Brain pericyte (primary cell): ENCODE measurements around the gene FADS1.

Experiments
- DNase-seq: peaks from one replicate; pipeline ENCODE4 v3.0.0-alpha.2; 2012; ENCODE audit warnings: low read depth, low spot score

Gene FADS1

DNA sequence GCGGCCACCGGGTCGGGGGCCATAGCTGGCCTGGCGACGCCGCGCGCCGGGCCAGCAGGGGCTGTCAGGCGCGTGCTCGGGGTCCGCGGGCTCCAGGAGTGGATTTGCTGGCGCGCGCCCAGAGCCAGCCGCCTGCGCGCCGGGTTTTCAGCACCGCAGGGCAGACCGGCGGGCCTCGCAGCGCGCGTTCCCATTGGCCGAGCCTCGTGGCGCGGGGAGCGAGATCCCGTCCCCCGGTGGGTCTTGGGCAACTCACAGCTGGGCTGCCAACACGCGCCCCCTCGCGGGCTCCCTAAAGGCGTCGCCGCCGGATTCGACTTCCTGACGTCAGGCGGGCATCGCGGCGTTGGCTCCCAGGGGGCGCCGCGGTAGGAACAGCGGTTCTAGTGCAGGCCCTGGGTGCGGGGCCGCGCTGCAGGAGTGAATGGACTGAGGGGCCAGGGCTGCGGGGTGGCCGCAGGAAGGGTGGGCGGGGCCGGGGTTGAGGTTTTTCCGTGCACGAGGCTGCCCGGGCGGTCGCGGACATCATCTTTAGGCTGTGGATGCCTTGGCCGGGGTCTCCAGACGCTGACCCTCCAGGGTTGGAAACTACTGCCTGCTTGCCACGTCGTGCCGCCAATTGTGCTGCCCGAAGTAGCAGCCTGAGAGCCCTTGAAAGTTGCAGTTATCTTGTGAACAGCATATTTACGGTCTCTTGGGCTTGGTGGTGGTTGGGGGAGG lies at the start of gene FADS1:
Gene FADS1, minus strand, starts transcription at position 268 of the 720 bp plus-strand sequence. Its CDS starts 74 bp downstream, at position 194.
- peak; percentile 79 for DNase-seq

DNA sequence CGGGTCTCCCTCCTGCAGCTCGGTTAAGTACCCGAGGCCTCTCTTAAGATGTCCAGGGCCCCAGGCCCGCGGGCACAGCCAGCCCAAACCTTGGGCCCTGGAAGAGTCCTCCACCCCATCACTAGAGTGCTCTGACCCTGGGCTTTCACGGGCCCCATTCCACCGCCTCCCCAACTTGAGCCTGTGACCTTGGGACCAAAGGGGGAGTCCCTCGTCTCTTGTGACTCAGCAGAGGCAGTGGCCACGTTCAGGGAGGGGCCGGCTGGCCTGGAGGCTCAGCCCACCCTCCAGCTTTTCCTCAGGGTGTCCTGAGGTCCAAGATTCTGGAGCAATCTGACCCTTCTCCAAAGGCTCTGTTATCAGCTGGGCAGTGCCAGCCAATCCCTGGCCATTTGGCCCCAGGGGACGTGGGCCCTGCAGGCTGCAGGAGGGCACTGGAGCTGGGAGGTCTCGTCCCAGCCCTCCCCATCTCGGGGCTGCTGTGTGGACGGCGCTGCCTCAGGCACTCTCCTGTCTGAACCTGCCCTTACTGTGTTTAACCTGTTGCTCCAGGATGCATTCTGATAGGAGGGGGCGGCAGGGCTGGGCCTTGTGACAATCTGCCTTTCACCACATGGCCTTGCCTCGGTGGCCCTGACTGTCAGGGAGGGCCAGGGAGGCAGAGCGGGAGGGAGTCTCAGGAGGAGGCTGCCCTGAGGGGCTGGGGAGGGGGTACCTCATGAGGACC lies 49.6 kb upstream of the FADS1 start:
- no peak for DNase-seq

GRCh38 chr11:61864814-61865775 lies 48.3 kb upstream of the FADS1 start:
- DNase-seq = no peak

GRCh38 chr11:61863548-61864081 lies 46.8 kb upstream of the FADS1 start:
- DNase-seq = no peak

DNA sequence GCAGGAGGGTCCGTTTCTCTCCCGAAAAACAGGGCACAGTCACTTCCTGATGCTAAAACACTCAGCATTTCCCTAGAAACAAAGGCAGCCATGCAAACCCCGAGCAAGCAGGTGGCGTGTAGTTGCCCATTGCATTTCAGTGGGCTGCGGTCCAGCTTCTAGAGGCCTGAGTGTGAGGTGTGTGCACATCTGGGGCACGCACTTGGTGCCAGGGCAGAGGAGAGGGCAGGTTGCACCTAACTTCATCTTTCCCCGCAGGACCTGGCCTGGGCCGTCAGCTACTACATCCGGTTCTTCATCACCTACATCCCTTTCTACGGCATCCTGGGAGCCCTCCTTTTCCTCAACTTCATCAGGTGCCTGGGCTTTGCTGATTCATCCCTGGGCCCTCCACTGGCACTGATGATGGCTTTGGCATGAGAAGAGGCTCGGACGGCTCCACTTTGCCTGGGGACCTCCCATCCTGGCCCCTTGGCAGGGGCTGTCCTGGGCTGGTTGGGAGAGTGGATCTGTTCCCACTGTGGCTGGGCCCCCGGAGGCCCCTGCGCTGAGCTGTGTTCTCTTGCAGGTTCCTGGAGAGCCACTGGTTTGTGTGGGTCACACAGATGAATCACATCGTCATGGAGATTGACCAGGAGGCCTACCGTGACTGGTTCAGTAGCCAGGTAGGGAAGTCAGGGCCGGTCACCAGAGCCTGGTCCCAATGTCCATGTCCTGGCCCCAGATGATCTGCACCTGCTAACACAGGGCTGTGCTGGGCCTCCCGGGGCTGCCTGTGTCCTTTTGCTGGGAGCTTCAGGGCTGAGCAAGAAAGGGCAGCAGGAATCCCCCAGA lies 46.1 kb upstream of the FADS1 start:
- DNase-seq = no peak

GRCh38 chr11:61861634-61862033 lies 44.8 kb upstream of the FADS1 start:
- DNase-seq = no peak

- DNase-seq = no peak
Measured at GRCh38 chr11:61860054-61860903, 43.5 kb upstream of the FADS1 start.

DNA sequence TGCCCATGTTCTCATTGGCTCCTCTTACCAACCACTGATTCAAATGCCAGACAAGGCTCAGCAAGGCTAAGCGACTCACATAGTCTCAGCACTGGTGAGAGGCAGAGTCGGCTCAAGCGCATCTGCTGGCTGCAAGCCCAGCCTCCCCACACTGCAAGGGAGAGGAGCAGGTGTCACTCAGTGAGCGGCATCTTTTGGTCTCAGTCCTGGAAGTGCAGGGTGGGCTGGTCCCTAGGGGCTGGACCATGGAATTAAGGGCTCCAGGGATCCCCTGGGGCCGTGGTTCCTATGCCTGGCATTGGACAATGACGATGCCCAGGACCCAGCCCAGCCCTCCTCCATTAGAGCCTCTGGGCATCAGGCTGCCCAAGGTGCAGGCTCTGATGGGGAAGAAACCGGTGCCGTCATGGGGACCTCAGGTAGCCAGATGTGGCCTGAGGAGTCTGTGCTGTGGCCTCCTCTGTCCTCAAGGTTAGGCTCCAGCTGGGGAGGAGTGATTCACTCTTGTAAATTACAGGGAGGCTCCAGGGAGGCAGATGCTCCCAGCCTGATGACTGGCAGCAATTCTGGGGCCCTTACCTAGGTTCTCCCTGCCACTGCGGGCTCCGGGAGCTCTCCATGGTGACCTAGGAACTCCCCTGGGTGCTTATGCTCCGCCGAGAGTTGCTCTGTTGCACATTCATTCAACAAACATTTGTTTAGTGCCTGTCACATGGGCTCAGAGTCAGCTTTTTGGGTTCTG lies 39.3 kb upstream of the FADS1 start:
- no peak for DNase-seq

DNA sequence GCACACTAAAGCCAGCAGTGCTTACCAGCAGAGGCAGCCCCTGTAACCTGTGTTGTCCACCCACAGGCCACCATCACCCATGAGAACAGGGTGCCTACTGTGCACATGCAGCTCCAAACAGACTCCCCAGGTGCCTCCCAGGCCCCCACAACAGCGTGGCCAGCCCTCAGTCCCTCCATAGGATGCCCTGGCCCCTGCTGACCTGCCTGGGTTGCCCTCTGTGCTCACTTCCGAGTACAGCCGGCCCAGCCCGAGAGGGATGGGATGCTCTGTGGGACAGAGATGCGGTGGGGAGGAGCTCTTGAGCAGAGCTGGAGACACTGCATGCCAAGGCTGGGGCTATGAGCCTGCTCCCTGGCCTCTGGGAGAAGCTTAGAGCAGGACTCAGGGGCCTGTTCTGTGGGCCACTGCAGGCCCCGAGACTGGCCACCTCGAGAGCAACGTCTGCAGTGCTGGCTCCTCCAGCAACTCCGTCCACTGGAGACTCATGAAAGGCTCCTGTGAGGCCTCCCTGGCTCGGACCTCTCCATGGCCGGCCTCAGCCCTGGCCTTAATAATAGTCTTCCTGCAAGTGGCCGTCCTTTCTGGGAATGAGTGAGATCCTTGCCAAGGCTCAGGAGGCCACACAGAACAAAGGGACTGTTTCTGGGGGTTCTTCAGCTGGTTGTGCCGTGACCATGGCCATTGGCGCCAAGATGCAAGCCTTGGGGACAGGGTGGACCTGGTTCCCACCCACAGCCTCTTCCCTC lies 38.3 kb upstream of the FADS1 start:
- no peak for DNase-seq

DNA sequence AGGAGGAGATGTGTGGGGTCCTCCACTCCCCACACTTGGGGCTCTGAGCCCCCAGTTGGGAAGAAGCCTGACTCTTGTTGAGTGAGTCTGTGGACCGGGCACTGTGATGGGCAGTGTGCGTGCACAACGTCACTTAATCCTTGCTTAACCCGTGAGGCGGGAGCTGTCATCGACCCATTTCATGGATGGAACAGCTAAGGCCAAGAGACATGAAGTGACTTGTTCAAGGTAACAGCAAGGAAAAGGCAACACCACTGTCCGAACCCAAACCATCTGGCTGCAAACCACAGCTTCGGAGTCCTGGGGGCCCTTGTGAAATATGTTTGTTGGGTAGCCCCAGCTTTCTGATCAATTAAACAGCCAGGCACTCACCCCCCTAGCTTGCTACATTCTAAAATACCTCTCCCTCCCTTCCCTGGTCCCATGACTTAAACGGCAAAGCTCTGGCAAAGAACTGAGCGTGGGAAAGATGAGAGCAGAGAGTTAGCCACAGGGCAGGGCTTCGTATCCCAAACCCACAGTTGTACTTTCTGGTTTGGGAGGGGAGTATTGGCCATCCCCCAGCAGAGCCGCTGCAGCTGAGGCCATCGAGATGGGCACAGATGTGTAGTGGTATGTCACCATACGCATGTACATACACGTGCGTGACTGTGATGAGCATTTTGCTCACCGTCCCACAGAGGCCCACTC lies 37.5 kb upstream of the FADS1 start:
- DNase-seq = no peak

DNA sequence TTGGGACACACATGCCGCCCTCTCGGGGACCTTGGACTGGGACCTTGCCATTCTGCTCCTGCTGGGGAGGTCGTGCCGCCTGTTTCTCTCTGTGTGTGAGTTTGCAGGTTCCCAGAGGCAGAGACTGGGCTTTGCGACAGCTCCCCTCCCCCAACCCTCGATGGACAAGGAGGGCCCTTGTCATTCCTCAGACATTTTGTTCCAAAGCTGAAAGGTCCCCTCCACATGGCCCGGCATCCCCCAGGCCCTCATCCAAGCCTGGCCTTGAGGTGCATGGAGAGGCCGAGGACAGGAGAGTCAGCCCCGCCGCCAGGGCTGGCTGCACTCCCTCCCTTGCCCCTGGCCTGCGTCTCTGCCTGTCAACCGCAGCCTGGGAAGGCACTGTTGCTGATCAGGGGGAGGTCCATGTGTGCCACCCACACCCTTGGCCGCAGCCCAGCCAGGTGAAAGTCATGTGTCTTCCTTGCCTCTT lies 36.9 kb upstream of the FADS1 start:
- no peak for DNase-seq

DNA sequence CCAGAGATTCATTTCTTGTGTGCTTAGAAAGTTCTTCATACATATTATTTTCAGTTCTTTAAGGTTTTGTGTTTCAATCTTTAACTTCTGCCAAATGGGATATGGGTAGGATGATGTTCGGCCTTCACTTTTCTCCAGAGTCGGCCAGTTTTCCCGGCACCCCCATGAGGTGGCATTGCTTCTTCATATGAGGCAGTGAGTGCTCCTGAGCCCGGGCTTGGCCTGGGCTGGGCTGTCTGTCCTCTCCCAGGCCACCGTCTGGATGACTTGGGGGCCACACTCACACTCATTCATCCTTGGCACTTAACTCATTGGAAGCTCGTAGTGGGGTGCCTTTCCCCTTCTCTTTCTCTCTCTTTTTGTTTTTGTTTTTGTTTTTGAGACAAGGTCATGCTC lies 35.1 kb upstream of the FADS1 start:
- no peak for DNase-seq

GRCh38 chr11:61851113-61851899 lies 34.5 kb upstream of the FADS1 start:
- DNase-seq = no peak

GRCh38 chr11:61850687-61851086 lies 33.9 kb upstream of the FADS1 start:
- no peak for DNase-seq

DNA sequence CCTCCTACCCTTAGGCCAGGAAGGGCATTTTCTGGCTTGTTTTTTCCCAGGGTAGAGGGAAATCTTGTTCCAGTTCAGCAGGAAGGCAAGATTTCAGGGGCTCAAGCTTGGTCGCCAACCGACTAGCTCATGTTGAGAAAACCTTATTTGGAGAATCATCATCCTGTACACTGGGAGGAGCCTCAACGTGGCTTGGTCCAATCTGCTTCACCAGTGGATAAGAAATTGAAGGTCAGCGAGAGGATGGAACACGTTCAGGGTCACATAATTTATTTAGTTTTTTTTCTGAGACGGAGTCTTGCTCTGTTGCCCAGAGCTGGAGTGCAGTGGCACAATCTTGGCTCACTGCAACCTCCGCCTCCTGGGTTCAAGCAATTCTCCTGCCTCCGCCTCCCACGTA lies 31.8 kb upstream of the FADS1 start:
- DNase-seq = no peak

GRCh38 chr11:61847914-61848581 lies 31.2 kb upstream of the FADS1 start:
- DNase-seq = no peak
